Body of pancreas (tissue), 4 donors: ENCODE results near the gene SKI. TPM values are rescaled to one million over a fixed set of nuclear protein-coding genes. Genes with fewer than 3 reads are reported as not detected.

ENCODE experiments used
- ATAC-seq: fragments of 150-250 bp; one replicate; pipeline ENCODE4 v1.9.1; 2016
- DNase-seq, 4 donors: peaks; one replicate each; pipeline ENCODE4 v3.0.0-alpha.2; 2019
- H3K27ac ChIP-seq, 4 donors: fragments of 200-600 bp; sonication (generic); 1 replicate in 3 of 4; 2 replicates in 1 of 4; pipeline versions ENCODE4 v1.5.1 to v1.6.1; 2016 to 2019; ENCODE audit warnings: mild to moderate bottlenecking in 1 of 4, mixed read lengths in 1 of 4, moderate library complexity in 1 of 4
- H3K27me3 ChIP-seq, 2 donors: fragments of 200-600 bp; sonication (generic); one replicate each; pipeline ENCODE4 v1.6.0; 2016; ENCODE audit warnings: mild to moderate bottlenecking in 1 of 2
- H3K36me3 ChIP-seq, 2 donors: fragments of 200-600 bp; sonication (generic); replicated peaks in 1 of 2; 2 replicates each; pipeline ENCODE4 v1.5.1; 2016; ENCODE audit warnings: low read depth in 2 of 2; ENCODE audit not compliant: insufficient read depth in 1 of 2
- H3K4me1 ChIP-seq: fragments of 200-600 bp; sonication (generic); one replicate; pipeline ENCODE4 v1.6.0; 2016
- H3K4me3 ChIP-seq, 2 donors: fragments of 200-600 bp; sonication (generic); 1 replicate in 1 of 2; 2 replicates in 1 of 2; pipeline ENCODE4 v1.5.1; 2016 to 2019
- H3K9me3 ChIP-seq, 3 donors: fragments of 200-600 bp; sonication (generic); 1 replicate in 2 of 3; 2 replicates in 1 of 3; pipeline ENCODE4 v1.5.1; 2016
- CTCF ChIP-seq, 7 experiments: fragments of 450-650 bp in 4 of 7; fragments of 200-600 bp in 3 of 7; sonication (generic) in 3 of 7; IDR thresholded peaks; one replicate each; pipeline ENCODE4 v1.5.1; 2016 to 2019; ENCODE audit warnings: antibody characterized with exemption in 7 of 7
- POLR2A ChIP-seq, 3 donors: fragments of 450-650 bp; IDR thresholded peaks; one replicate each; pipeline ENCODE4 v1.6.1; 2016; ENCODE audit warnings: antibody characterized with exemption in 3 of 3, mild to moderate bottlenecking in 2 of 3
- WGBS, 2 donors: methylation state at CpG; one replicate each; pipeline ENCODE4 v1.1.5; 2017; 5-methylcytosine and 5-hydroxymethylcytosine counted together
- intact Hi-C: fragments of 100-400 bp; cut with DNase I; formaldehyde crosslinking; loops from one replicate; pipeline ENCODE4 v1.15.1; 2023
- total RNA-seq, 2 donors: library from RNA; depleted of rRNA; stranded (reverse); fragments of >200 nt; gene quantifications; one replicate each; pipeline ENCODE4 v1.1.0, GENCODE V29; 2016

The SKI gene
- total RNA-seq, 2 donors from 2014 or later = 15.8 to 33.0 TPM

- TF ChIP-seq POLR2A (IDR thresholded peaks at IDR 0.05) = no peak
- 80 to 90% methylated on average over 23 to 28 of the region's 28 CpGs for WGBS, 2 donors
- peaks cover 46% of the 10 kb centered on the region for H3K4me1 ChIP-seq
- H3K27ac ChIP-seq = no peak overlapping the region
- no peaks in the 10 kb centered on the region for H3K27me3 ChIP-seq
- H3K9me3 ChIP-seq = no peaks in the 10 kb centered on the region
- no peak for DNase-seq
- no peaks in the 10 kb centered on the region for H3K36me3 ChIP-seq
- no peak overlapping the region for H3K4me3 ChIP-seq
- ATAC-seq = no peak
- intact Hi-C loops = no loop called here
These were observed 44.7 kb downstream of the SKI start for GRCh38 chr1:2272686-2273400.

DNA sequence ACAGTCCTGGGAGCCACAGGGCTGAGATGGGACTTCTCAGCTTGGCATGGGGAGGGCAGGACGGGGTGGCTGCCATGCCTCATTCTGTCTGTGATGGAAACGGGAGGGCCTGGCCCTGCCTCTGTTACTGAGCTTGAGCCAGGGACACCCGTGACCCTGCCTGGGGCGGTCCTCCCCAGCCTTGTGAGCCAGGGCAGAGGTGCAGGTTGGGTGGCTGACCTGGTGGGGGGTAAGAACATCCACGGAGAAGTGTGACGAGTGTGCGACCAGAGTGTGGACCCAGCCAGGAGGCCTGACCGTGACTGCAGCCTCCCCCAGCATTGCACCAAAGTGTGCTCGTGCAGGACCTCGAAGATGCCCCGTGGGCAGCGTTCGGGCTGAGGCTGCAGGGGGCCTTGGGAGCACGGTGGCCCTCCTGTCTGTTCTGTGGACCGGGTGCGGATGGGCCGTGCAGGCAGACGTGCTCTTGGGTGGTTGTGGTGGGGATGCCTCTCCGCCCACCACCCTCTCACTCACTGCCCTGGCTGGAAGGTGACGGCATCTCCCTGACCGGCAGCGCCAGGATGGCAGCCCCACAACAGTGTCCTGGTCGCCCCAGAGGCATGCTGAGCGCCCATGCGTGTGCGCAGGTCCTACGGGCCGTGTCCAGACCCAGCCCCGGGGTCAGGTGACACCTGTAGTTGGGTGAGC is 45.4 kb downstream of the SKI start:
- H3K36me3 ChIP-seq = no peaks in the 10 kb centered on the region
- no peaks in the 10 kb centered on the region for H3K9me3 ChIP-seq
- DNase-seq (no peak), ATAC-seq (no peak)
- no peak overlapping the region for H3K27ac ChIP-seq
- no peak overlapping the region for H3K4me3 ChIP-seq
- peaks cover 53% of the 10 kb centered on the region for H3K4me1 ChIP-seq
- H3K27me3 ChIP-seq = no peaks in the 10 kb centered on the region
- TF ChIP-seq CTCF (IDR thresholded peaks at IDR 0.05) (no peak), POLR2A (IDR thresholded peaks at IDR 0.05) (no peak)
- intact Hi-C loops = no loop called here
- WGBS, 2 donors = 89 to 95% methylated on average over 14 to 27 of the region's 29 CpGs

GRCh38 chr1:2274231-2274928 is 46.3 kb downstream of the SKI start:
- Histone ChIP-seq H3K27ac (no peak overlapping the region), H3K36me3 (no peaks in the 10 kb centered on the region), H3K4me1 (peaks cover 57% of the 10 kb centered on the region), H3K27me3 (no peaks in the 10 kb centered on the region), H3K4me3 (no peak overlapping the region), H3K9me3 (no peaks in the 10 kb centered on the region)
- no peak for TF ChIP-seq POLR2A (IDR thresholded peaks at IDR 0.05)
- TF ChIP-seq CTCF (IDR thresholded peaks at IDR 0.05) = no peak
- intact Hi-C loops = no loop called here
- WGBS, 2 donors = 79 to 100% methylated on average over 5 to 23 of the region's 24 CpGs
- ATAC-seq = no peak
- DNase-seq = no peak

DNA sequence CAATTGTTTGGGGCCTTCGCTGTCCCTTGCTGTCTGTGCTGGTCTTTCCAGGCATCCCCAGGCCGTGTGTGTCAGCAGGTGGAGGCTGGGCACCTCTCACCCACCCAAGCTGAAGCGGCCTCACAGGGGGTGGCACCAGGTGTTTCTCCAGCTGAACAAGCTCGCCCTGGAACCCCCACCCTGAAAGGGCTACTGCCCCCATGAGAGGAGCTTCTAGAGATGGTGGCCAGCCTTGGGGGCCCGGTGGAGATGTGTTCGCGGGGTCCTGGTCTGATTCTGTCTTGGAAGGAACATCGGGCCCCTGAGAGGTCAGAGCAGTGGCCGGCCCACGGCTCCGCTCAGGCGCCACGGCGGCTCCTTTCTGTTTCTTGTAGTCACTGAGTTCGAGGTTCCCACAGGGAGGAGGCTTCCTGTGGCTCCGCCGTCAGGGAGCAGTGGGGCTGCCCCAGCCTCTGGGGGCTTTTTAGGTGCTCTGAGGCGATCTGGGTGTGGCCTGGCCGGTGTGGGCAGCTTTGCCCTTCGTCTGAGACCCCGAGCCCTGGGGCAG is 46.9 kb downstream of the SKI start:
- no peak for DNase-seq
- intact Hi-C loops = no loop called here
- Histone ChIP-seq H3K36me3 (no peaks in the 10 kb centered on the region), H3K27ac (no peak overlapping the region), H3K4me1 (peaks cover 62% of the 10 kb centered on the region), H3K4me3 (no peak overlapping the region), H3K27me3 (no peaks in the 10 kb centered on the region), H3K9me3 (no peaks in the 10 kb centered on the region)
- TF ChIP-seq CTCF (IDR thresholded peaks at IDR 0.05) (no peak), POLR2A (IDR thresholded peaks at IDR 0.05) (no peak)
- ATAC-seq = no peak
- WGBS, 2 donors = 86 to 87% methylated on average over 16 to 21 of the region's 21 CpGs
